PC-3 (cell line): ENCODE data around the gene MYOZ2.

Experiments
- CTCF ChIP-seq: fragments of 300-600 bp; sonication (generic); conservative IDR thresholded peaks from 2 replicates; pipeline ENCODE4 v1.5.1; 2017; ENCODE audit warnings: antibody characterized with exemption, low read depth, mild to moderate bottlenecking, low read length
- EZH2 ChIP-seq: fragments of 300-600 bp; sonication (generic); IDR thresholded peaks from one replicate; pipeline ENCODE4 v1.6.1; 2017; ENCODE audit warnings: antibody characterized with exemption, mild to moderate bottlenecking, low read length; ENCODE audit not compliant: unreplicated experiment

GRCh38 chr4:119116925-119117900, 18.4 kb upstream of the MYOZ2 start:
- TF ChIP-seq CTCF = no peak
- no peak for TF ChIP-seq EZH2
